ENCODE results near the gene IRF4.

IRF4 gene

DNA sequence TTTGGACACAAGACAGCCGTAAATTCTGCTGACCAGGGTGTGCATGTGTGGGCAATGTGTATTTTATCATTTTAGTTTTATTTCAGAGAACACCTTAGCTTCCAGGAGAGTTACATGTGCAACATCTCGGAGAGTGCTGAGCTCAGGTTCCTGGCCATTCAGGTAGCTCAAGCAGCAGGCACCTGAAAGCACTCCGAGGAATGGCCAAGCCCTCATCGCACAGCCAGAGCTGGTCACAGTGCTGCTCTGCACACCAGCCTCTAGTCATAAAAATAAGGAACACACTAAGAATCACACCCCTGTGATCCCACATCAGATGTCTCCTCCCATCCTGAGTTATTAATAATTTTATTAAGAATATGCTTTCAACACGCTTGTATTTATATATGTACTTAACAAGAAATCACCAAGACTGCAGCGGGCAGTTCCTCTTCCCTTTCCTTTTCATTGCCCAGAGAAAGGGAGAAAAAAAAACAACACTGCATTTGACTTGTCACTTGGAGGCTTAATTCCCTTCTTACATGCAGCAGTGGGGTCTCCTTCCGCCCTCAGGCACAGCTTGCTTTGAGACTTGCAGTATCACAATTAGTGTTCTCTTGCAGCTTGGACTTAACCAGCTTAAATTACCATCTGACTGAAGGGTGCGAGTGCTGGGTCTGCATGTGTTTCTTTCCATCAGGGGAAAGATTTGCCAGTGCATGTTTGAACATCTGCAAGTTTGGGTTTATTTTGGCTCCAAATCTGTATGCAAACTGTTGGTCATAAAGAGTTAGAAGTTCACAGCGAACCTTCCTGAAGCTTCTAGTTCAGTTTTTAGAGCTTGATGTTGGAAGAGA lies 36.0 kb upstream of the IRF4 start:
- Histone ChIP-seq H3K4me3 (ENCODE audit: low read length) (no peak overlapping the region), H3K4me1 (ENCODE audit: insufficient read depth, low read length) (no peaks in the 10 kb centered on the region; the same call in 1 of the 2 replicates), H3K9ac (ENCODE audit: low read depth, low read length) (no peak overlapping the region), H3K27me3 (ENCODE audit: insufficient read depth, low read length) (no peaks in the 10 kb centered on the region), H3K27ac (ENCODE audit: low read length) (no peak overlapping the region), H3K36me3 (ENCODE audit: insufficient read depth, low read depth, low read length) (no peaks in the 10 kb centered on the region), H3K9me3 (ENCODE audit: insufficient read depth, low read depth, low read length) (no peaks in the 10 kb centered on the region; the same call in 1 of the 2 replicates)

GRCh38 chr6:356828-357251 lies 34.7 kb upstream of the IRF4 start:
- Histone ChIP-seq H3K4me1 (ENCODE audit: insufficient read depth, low read length) (no peaks in the 10 kb centered on the region; the same call in 1 of the 2 replicates), H3K27me3 (ENCODE audit: insufficient read depth, low read length) (no peaks in the 10 kb centered on the region)

DNA sequence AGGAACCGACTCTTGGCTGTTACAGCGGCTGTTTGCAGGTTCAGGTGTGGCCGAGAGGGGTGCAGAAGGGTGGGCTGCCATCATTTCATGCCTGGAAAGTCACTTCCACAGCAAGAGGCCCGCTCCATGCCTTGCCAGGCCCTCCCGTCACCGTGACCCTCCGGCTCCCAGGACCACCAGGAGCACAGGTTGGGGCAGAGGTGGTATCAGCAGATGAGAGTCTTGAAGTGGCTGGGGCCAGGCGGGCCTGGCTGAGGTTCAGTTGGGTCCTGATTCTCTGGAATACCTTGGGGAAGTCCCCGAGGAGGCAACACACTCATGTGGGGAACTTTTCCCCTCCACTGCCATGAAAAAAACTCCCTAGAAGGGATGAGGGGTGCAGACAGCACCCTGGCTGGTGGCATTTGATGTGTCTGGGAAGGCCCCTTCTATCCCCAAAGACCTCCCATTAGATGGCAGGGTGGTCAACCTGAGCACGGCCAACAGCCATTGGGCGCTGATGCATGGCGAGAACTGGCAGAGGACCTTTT lies 34.2 kb upstream of the IRF4 start:
- H3K36me3 ChIP-seq (ENCODE audit: insufficient read depth, low read depth, low read length): no peaks in the 10 kb centered on the region
- H3K4me1 ChIP-seq (ENCODE audit: insufficient read depth, low read length): no peaks in the 10 kb centered on the region
- H3K27ac ChIP-seq (ENCODE audit: low read length): no peak overlapping the region
- no peaks in the 10 kb centered on the region for H3K27me3 ChIP-seq (ENCODE audit: insufficient read depth, low read length)
- H3K9me3 ChIP-seq (ENCODE audit: insufficient read depth, low read depth, low read length): no peaks in the 10 kb centered on the region; the same call in 1 of the 2 replicates
- no peak overlapping the region for H3K4me3 ChIP-seq (ENCODE audit: low read length)
- no peak overlapping the region for H3K9ac ChIP-seq (ENCODE audit: low read depth, low read length)

More at GRCh38 chr6:356828-357251, 34.7 kb upstream of the IRF4 start:
- H3K9ac ChIP-seq (ENCODE audit: low read depth, low read length): no peak overlapping the region
- H3K4me3 ChIP-seq (ENCODE audit: low read length): no peak overlapping the region
- H3K9me3 ChIP-seq (ENCODE audit: insufficient read depth, low read depth, low read length): no peaks in the 10 kb centered on the region; the same call in 1 of the 2 replicates
- no peak overlapping the region for H3K27ac ChIP-seq (ENCODE audit: low read length)
- H3K36me3 ChIP-seq (ENCODE audit: insufficient read depth, low read depth, low read length): no peaks in the 10 kb centered on the region

GRCh38 chr6:357791-358341 lies 33.7 kb upstream of the IRF4 start:
- H3K36me3 ChIP-seq (ENCODE audit: insufficient read depth, low read depth, low read length): no peaks in the 10 kb centered on the region
- H3K4me3 ChIP-seq (ENCODE audit: low read length): no peak overlapping the region
- H3K27ac ChIP-seq (ENCODE audit: low read length): no peak overlapping the region
- H3K27me3 ChIP-seq (ENCODE audit: insufficient read depth, low read length): no peaks in the 10 kb centered on the region
- H3K9ac ChIP-seq (ENCODE audit: low read depth, low read length): no peak overlapping the region
- no peaks in the 10 kb centered on the region for H3K4me1 ChIP-seq (ENCODE audit: insufficient read depth, low read length)
- peaks cover 5% of the 10 kb centered on the region for H3K9me3 ChIP-seq (ENCODE audit: insufficient read depth, low read depth, low read length)

- H3K27ac ChIP-seq (ENCODE audit: low read length): no peak overlapping the region
- no peaks in the 10 kb centered on the region for H3K27me3 ChIP-seq (ENCODE audit: insufficient read depth, low read length)
- no peak overlapping the region for H3K4me3 ChIP-seq (ENCODE audit: low read length)
- no peak overlapping the region for H3K9ac ChIP-seq (ENCODE audit: low read depth, low read length)
- H3K36me3 ChIP-seq (ENCODE audit: insufficient read depth, low read depth, low read length): no peaks in the 10 kb centered on the region
- peaks cover 10% of the 10 kb centered on the region for H3K9me3 ChIP-seq (ENCODE audit: insufficient read depth, low read depth, low read length)
- no peaks in the 10 kb centered on the region for H3K4me1 ChIP-seq (ENCODE audit: insufficient read depth, low read length)
Observed at GRCh38 chr6:358432-358831, 33.1 kb upstream of the IRF4 start.

- Histone ChIP-seq H3K9me3 (ENCODE audit: insufficient read depth, low read depth, low read length) (peaks cover 14% of the 10 kb centered on the region), H3K36me3 (ENCODE audit: insufficient read depth, low read depth, low read length) (no peaks in the 10 kb centered on the region), H3K27ac (ENCODE audit: low read length) (no peak overlapping the region), H3K27me3 (ENCODE audit: insufficient read depth, low read length) (no peaks in the 10 kb centered on the region), H3K4me3 (ENCODE audit: low read length) (no peak overlapping the region), H3K4me1 (ENCODE audit: insufficient read depth, low read length) (no peaks in the 10 kb centered on the region), H3K9ac (ENCODE audit: low read depth, low read length) (no peak overlapping the region)
Observed at GRCh38 chr6:358847-359246, 32.7 kb upstream of the IRF4 start.

- Histone ChIP-seq H3K36me3 (ENCODE audit: insufficient read depth, low read depth, low read length) (no peaks in the 10 kb centered on the region), H3K4me3 (ENCODE audit: low read length) (no peak overlapping the region), H3K27me3 (ENCODE audit: insufficient read depth, low read length) (no peaks in the 10 kb centered on the region), H3K9ac (ENCODE audit: low read depth, low read length) (no peak overlapping the region), H3K27ac (ENCODE audit: low read length) (no peak overlapping the region), H3K4me1 (ENCODE audit: insufficient read depth, low read length) (no peaks in the 10 kb centered on the region), H3K9me3 (ENCODE audit: insufficient read depth, low read depth, low read length) (peaks cover 20% of the 10 kb centered on the region)
Observed at GRCh38 chr6:359261-360035, 32.1 kb upstream of the IRF4 start.

DNA sequence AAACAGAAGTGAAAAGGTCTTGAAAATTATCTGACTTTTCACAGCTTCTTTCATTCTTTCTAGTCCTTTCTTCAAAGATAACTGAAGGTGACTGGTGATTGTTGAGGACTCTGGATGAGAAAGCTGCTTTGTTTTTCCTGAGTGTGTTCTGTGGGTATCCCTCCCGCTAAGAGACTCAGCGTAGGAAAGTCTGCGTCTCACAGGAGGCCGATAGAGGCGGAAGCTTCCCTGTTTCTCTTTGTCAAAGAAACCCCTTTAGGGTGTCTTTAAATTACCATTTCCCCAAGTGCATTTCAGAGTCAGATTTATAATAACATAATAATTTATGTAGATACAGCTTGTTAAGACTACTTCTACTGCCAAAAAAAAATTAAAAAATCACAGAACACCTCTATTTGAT lies 31.2 kb upstream of the IRF4 start:
- no peak overlapping the region for H3K4me3 ChIP-seq (ENCODE audit: low read length)
- H3K27me3 ChIP-seq (ENCODE audit: insufficient read depth, low read length): no peaks in the 10 kb centered on the region
- no peak overlapping the region for H3K27ac ChIP-seq (ENCODE audit: low read length)
- no peak overlapping the region for H3K9ac ChIP-seq (ENCODE audit: low read depth, low read length)
- H3K4me1 ChIP-seq (ENCODE audit: insufficient read depth, low read length): no peaks in the 10 kb centered on the region
- H3K36me3 ChIP-seq (ENCODE audit: insufficient read depth, low read depth, low read length): no peaks in the 10 kb centered on the region
- H3K9me3 ChIP-seq (ENCODE audit: insufficient read depth, low read depth, low read length): peaks cover 27% of the 10 kb centered on the region

DNA sequence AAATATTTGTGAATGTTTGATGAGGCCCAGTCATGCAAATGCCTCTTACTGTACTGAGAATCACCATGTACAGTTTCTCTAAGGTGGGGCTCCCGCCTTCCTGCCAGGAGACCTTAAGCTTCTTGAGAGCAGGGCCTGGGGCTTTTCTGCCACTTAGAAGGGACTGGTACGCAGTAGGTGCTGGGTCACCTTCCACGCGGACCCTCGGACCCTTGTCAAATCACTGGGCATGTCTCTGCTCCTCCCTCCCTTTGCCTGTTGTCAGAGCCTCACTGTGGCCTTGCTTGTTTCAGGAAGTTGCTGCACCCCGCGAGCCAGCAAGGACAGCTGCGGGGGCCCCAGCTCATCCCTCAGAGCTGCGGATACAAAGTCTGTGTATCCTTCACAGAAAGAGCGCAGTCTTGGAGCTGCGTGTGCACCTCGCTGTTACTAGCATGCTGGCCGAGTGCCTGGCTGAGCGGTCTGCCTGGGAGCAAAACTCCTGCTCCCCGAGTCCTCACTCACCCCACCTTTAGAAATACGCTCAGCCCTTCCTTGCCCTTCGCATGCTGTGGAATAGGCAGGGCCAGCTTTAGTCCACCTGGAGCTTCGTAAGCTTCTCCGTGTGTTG lies 30.7 kb upstream of the IRF4 start:
- Histone ChIP-seq H3K4me1 (ENCODE audit: insufficient read depth, low read length) (no peaks in the 10 kb centered on the region), H3K27ac (ENCODE audit: low read length) (no peak overlapping the region), H3K9me3 (ENCODE audit: insufficient read depth, low read depth, low read length) (peaks cover 27% of the 10 kb centered on the region), H3K27me3 (ENCODE audit: insufficient read depth, low read length) (no peaks in the 10 kb centered on the region), H3K9ac (ENCODE audit: low read depth, low read length) (no peak overlapping the region), H3K4me3 (ENCODE audit: low read length) (no peak overlapping the region), H3K36me3 (ENCODE audit: insufficient read depth, low read depth, low read length) (no peaks in the 10 kb centered on the region)

- Histone ChIP-seq H3K9ac (ENCODE audit: low read depth, low read length) (no peak overlapping the region), H3K4me1 (ENCODE audit: insufficient read depth, low read length) (no peaks in the 10 kb centered on the region), H3K36me3 (ENCODE audit: insufficient read depth, low read depth, low read length) (no peaks in the 10 kb centered on the region), H3K27ac (ENCODE audit: low read length) (no peak overlapping the region), H3K4me3 (ENCODE audit: low read length) (no peak overlapping the region), H3K9me3 (ENCODE audit: insufficient read depth, low read depth, low read length) (peaks cover 27% of the 10 kb centered on the region), H3K27me3 (ENCODE audit: insufficient read depth, low read length) (no peaks in the 10 kb centered on the region)
Observed at GRCh38 chr6:361411-362132, 30.0 kb upstream of the IRF4 start.

All from iPS-20b (cell line).